ENCODE results near the gene AATK.
"Not testable (repeated sequence)": the region's sequence is repeated elsewhere in the genome, so short reads cannot be mapped to it uniquely, and the experiment has no call there.

AATK gene

GRCh38 chr17:81157848-81158687 is 8.0 kb downstream of the AATK start:
- H3K4me3 ChIP-seq (ENCODE audit: low read length), result no peak overlapping the region
- no peaks in the 10 kb centered on the region for H3K36me3 ChIP-seq (ENCODE audit: insufficient read depth, low read length)
- H3K9ac ChIP-seq (ENCODE audit: low read depth, low read length), result no peak overlapping the region
- H3K4me2 ChIP-seq (ENCODE audit: low read length), result no peak overlapping the region
- no peaks in the 10 kb centered on the region for H3K9me3 ChIP-seq (replicated peaks; ENCODE audit: low read length)
- H3K4me1 ChIP-seq (ENCODE audit: control insufficient read depth, insufficient read depth, low read length), result peaks cover 6% of the 10 kb centered on the region
- no peaks in the 10 kb centered on the region for H3K27me3 ChIP-seq (ENCODE audit: control insufficient read depth, insufficient read depth, low read length)

DNA sequence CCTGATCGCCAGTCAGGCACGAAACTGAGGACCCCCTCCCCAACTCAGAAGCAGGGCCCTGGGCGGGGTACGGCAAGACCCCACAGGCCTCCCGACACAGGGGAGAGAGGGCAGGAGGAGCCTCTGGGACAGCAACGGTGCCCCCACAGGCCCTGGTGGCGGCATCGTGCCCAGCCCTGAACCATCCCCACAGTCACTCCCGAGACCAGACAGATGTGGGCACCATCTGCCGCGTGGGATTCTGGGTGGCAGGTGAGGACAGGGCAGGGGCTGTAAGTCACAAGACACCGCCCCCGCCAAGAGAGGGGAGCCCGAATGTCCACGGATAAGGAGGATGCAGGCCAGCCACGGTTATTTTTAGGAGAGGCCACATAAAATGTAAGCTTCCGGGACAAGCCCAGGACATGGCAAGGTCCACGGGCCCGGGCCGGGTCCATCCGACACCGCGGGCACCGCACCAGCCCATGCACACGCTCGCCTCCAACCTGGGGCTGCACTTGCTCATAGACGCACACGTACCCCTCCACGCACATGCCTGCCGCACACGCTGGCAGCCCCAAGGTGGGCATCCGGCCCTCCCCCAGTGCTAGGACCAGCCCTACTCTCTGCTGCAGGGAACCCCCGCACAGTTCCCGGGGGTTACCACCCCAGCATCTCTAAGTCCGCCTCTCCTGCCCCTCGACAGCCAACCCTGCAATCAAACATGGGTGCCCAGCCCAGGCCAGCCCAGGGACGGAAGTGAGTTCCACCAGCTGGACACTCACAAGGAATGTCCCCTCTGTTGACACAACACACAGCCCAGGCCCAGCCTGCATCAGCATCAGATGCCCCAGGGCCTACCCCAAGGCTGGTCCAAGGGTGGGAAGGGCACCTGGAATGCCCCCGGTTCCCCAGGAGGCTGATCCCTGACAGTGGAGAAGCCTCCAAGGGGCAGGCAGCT is 8.9 kb downstream of the AATK start:
- H3K4me3 ChIP-seq (ENCODE audit: low read length), result no peak overlapping the region
- H3K9ac ChIP-seq (ENCODE audit: low read depth, low read length), result no peak overlapping the region
- no peaks in the 10 kb centered on the region for H3K27me3 ChIP-seq (ENCODE audit: control insufficient read depth, insufficient read depth, low read length)
- H3K9me3 ChIP-seq (replicated peaks; ENCODE audit: low read length), result no peaks in the 10 kb centered on the region
- H3K36me3 ChIP-seq (ENCODE audit: insufficient read depth, low read length), result no peaks in the 10 kb centered on the region
- no peak overlapping the region for H3K4me2 ChIP-seq (ENCODE audit: low read length)
- H3K4me1 ChIP-seq (ENCODE audit: control insufficient read depth, insufficient read depth, low read length), result peaks cover 8% of the 10 kb centered on the region

DNA sequence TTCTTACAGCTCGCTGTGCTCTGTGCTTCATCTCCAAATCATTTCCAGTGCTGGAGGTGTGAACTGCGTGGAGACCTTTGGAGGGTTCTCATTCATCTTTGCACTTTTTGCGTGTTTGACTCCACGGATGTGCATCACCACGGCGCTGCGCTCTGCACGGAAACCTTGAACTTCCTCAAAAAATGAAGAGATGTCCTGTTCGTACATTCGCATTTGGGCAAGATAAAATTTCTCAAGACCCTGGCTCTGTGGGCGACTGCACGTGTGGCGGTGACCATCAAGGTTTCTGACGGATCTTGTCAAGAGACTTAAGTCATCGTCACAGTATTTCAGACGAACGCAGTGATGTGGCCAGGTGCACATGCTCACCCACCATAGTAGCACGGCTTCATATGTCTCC is 11.1 kb downstream of the AATK start:
- Histone ChIP-seq H3K4me3 (ENCODE audit: low read length) (no peak overlapping the region), H3K4me1 (ENCODE audit: control insufficient read depth, insufficient read depth, low read length) (peaks cover 8% of the 10 kb centered on the region), H3K4me2 (ENCODE audit: low read length) (no peak overlapping the region)

GRCh38 chr17:81154016-81154415 is 12.0 kb downstream of the AATK start:
- H3K9ac ChIP-seq (ENCODE audit: low read depth, low read length); H3K9me3 ChIP-seq (replicated peaks; ENCODE audit: low read length); H3K4me3 ChIP-seq (ENCODE audit: low read length); H3K4me2 ChIP-seq (ENCODE audit: low read length); H3K27me3 ChIP-seq (ENCODE audit: control insufficient read depth, insufficient read depth, low read length); H3K36me3 ChIP-seq (ENCODE audit: insufficient read depth, low read length); H3K4me1 ChIP-seq (ENCODE audit: control insufficient read depth, insufficient read depth, low read length): not testable (repeated sequence)

More for the DNA sequence above, 11.1 kb downstream of the AATK start:
- Histone ChIP-seq H3K9ac (ENCODE audit: low read depth, low read length) (no peak overlapping the region), H3K27me3 (ENCODE audit: control insufficient read depth, insufficient read depth, low read length) (no peaks in the 10 kb centered on the region), H3K36me3 (ENCODE audit: insufficient read depth, low read length) (no peaks in the 10 kb centered on the region), H3K9me3 (replicated peaks; ENCODE audit: low read length) (no peaks in the 10 kb centered on the region)

DNA sequence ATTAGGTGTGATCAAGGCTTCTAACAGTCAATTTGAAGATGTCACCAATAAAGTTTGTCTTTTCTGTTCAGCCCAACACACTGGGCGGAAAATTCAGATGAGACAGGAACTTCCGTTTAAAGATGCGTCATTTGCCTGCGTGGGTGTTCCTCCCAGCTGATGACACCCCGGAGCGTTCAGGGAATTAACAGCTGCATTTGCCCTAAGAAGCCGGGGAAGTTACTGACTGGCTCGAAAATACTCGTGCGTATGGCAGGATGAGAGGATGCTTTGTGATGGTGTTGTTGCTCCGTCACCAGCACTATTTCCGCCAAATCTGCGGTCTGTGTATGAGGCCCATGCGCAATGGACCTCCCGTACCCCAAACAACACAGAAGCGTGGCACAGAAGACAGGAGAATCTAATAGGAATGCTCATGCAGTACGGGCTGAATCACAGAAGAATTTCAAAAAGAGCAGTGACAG is 12.6 kb downstream of the AATK start:
- peaks cover 2% of the 10 kb centered on the region for H3K27me3 ChIP-seq (ENCODE audit: control insufficient read depth, insufficient read depth, low read length)
- no peaks in the 10 kb centered on the region for H3K36me3 ChIP-seq (ENCODE audit: insufficient read depth, low read length)
- peaks cover 8% of the 10 kb centered on the region for H3K4me1 ChIP-seq (ENCODE audit: control insufficient read depth, insufficient read depth, low read length)
- no peaks in the 10 kb centered on the region for H3K9me3 ChIP-seq (replicated peaks; ENCODE audit: low read length)
- peak overlapping the region; percentile 62 for H3K4me2 ChIP-seq (ENCODE audit: low read length)
- H3K9ac ChIP-seq (ENCODE audit: low read depth, low read length), result no peak overlapping the region
- peak overlapping the region; percentile 25 for H3K4me3 ChIP-seq (ENCODE audit: low read length)

- Histone ChIP-seq H3K27me3 (ENCODE audit: control insufficient read depth, insufficient read depth, low read length) (peaks cover 2% of the 10 kb centered on the region), H3K9ac (ENCODE audit: low read depth, low read length) (no peak overlapping the region), H3K9me3 (replicated peaks; ENCODE audit: low read length) (no peaks in the 10 kb centered on the region), H3K4me2 (ENCODE audit: low read length) (no peak overlapping the region), H3K36me3 (ENCODE audit: insufficient read depth, low read length) (no peaks in the 10 kb centered on the region), H3K4me3 (ENCODE audit: low read length) (no peak overlapping the region), H3K4me1 (ENCODE audit: control insufficient read depth, insufficient read depth, low read length) (peaks cover 8% of the 10 kb centered on the region)
Measured at GRCh38 chr17:81152288-81152828, 13.7 kb downstream of the AATK start.

DNA sequence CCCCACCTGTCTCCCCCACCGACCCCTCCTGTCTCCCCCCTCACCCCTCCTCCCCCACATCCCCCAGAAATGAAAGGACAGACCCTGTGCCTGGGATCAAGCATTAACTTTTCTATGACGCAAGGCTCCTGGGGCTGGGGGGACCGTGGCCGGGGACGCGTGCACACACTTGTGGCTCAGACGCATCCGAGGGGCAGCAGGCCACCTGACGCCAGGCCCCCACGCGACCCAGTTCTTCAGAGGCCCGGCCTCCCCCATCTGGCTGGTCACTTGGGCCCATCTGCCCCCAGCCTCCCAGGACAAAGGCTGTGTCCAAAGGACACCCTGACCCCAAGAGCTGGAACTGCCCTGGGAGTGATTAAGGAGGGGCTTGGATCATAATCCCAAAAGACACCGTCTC is 14.7 kb downstream of the AATK start:
- peaks cover 8% of the 10 kb centered on the region for H3K4me1 ChIP-seq (ENCODE audit: control insufficient read depth, insufficient read depth, low read length)

DNA sequence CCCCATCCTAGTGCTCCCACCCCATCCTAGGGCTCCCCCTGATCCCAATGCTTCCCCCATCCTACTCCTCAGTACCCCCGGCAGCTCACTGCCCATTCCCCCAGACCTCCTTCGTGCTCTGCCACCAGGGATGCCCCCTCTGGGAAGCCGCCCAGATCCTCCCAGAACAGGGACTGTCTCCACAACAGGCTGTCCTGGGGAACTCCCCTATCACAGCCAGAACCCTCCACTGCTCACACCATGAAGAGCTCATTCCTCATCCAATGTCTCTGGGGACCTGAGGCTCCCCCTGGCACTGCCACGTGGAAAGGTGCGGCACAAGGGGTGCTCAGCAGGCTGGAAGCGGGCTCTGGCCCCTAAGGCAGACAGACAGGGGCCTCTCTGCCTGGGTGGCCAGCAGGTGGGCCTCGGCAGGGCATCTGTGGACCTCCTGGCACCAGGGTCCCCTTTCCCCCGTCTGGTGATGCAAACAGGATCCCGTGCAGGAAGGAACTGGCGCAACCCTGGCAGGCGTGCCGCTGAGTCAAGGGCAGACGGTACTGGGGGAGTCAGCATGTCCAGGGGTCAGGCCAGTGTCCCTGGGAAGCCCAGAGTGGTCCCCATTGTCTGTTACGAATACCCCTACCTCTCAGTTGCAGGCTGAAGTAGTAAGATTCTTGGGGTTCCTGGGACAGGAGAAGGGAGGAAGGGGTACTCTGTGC is 15.5 kb downstream of the AATK start:
- Histone ChIP-seq H3K9ac (ENCODE audit: low read depth, low read length) (no peak overlapping the region), H3K4me2 (ENCODE audit: low read length) (no peak overlapping the region), H3K4me3 (ENCODE audit: low read length) (no peak overlapping the region), H3K36me3 (ENCODE audit: insufficient read depth, low read length) (no peaks in the 10 kb centered on the region), H3K9me3 (replicated peaks; ENCODE audit: low read length) (no peaks in the 10 kb centered on the region), H3K27me3 (ENCODE audit: control insufficient read depth, insufficient read depth, low read length) (peaks cover 2% of the 10 kb centered on the region), H3K4me1 (ENCODE audit: control insufficient read depth, insufficient read depth, low read length) (peaks cover 8% of the 10 kb centered on the region)

More for the DNA sequence above, 14.7 kb downstream of the AATK start:
- H3K4me3 ChIP-seq (ENCODE audit: low read length), result no peak overlapping the region
- H3K9me3 ChIP-seq (replicated peaks; ENCODE audit: low read length), result no peaks in the 10 kb centered on the region
- peaks cover 2% of the 10 kb centered on the region for H3K27me3 ChIP-seq (ENCODE audit: control insufficient read depth, insufficient read depth, low read length)
- no peaks in the 10 kb centered on the region for H3K36me3 ChIP-seq (ENCODE audit: insufficient read depth, low read length)
- H3K4me2 ChIP-seq (ENCODE audit: low read length), result no peak overlapping the region
- no peak overlapping the region for H3K9ac ChIP-seq (ENCODE audit: low read depth, low read length)

GRCh38 chr17:81148986-81149533 is 17.0 kb downstream of the AATK start:
- Histone ChIP-seq H3K27me3 (ENCODE audit: control insufficient read depth, insufficient read depth, low read length) (peaks cover 2% of the 10 kb centered on the region), H3K4me1 (ENCODE audit: control insufficient read depth, insufficient read depth, low read length) (peaks cover 8% of the 10 kb centered on the region), H3K9me3 (replicated peaks; ENCODE audit: low read length) (no peaks in the 10 kb centered on the region), H3K4me2 (ENCODE audit: low read length) (no peak overlapping the region), H3K36me3 (ENCODE audit: insufficient read depth, low read length) (no peaks in the 10 kb centered on the region), H3K9ac (ENCODE audit: low read depth, low read length) (no peak overlapping the region), H3K4me3 (ENCODE audit: low read length) (no peak overlapping the region)

DNA sequence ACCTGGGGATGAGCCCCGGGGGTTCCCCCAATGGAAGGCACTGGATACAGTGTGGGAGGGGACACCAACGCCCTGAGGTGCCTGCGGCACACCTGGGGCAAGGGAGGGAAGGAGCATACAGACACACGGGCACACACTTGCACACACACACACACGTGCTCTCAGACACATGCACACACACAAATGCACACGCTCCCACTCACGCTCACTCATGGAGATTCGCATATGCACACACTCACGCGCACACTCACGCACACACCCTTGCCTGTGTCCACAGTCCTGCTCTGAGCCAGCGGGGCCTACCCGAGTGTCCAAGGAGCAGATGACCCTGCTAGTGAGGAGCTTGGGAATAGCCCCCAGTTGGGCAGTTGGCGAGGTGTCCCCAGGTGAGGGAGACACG is 17.4 kb downstream of the AATK start:
- no peak overlapping the region for H3K9ac ChIP-seq (ENCODE audit: low read depth, low read length)
- H3K9me3 ChIP-seq (replicated peaks; ENCODE audit: low read length), result no peaks in the 10 kb centered on the region
- H3K27me3 ChIP-seq (ENCODE audit: control insufficient read depth, insufficient read depth, low read length), result peaks cover 2% of the 10 kb centered on the region
- H3K4me3 ChIP-seq (ENCODE audit: low read length), result no peak overlapping the region
- peaks cover 7% of the 10 kb centered on the region for H3K4me1 ChIP-seq (ENCODE audit: control insufficient read depth, insufficient read depth, low read length)
- no peak overlapping the region for H3K4me2 ChIP-seq (ENCODE audit: low read length)
- no peaks in the 10 kb centered on the region for H3K36me3 ChIP-seq (ENCODE audit: insufficient read depth, low read length)
